Kasumi-1 (cell line): ENCODE data around the gene KHNYN.
"Not testable (repeated sequence)": the region's sequence is repeated elsewhere in the genome, so short reads cannot be mapped to it uniquely, and the experiment has no call there.

Experiments used
- DNase-seq, 2 experiments: peaks; one replicate each; lab custom pipeline; 2025; lab: John Stamatoyannopoulos, UW

Gene KHNYN

GRCh38 chr14:24429395-24430142, at the start of gene KHNYN, which contains the start of gene CBLN3:
Gene KHNYN, plus strand, starts transcription at chr14:24429954. Its CDS starts 777 bp downstream, at chr14:24430731.
Gene CBLN3, minus strand, starts transcription at chr14:24429668. Its CDS starts 614 bp downstream, at chr14:24429054.
- DNase-seq, result peak; percentile 85 to 89

GRCh38 chr14:24381363-24382063, 48.2 kb upstream of the KHNYN start:
- DNase-seq, result no peak

- no peak for DNase-seq
Observed at GRCh38 chr14:24382064-24382371, 47.7 kb upstream of the KHNYN start.

GRCh38 chr14:24384169-24384568, 45.6 kb upstream of the KHNYN start:
- no peak for DNase-seq

GRCh38 chr14:24385524-24385923, 44.2 kb upstream of the KHNYN start:
- DNase-seq, result no peak

- DNase-seq, result no peak
Observed at GRCh38 chr14:24387009-24387345, 42.8 kb upstream of the KHNYN start.

GRCh38 chr14:24387579-24387978, 42.2 kb upstream of the KHNYN start:
- not testable (repeated sequence) for DNase-seq

GRCh38 chr14:24388474-24389179, 41.1 kb upstream of the KHNYN start:
- DNase-seq, result no peak

GRCh38 chr14:24389226-24389848, 40.4 kb upstream of the KHNYN start:
- no peak for DNase-seq

- DNase-seq, result peak; percentile 14 to 26
Observed at GRCh38 chr14:24390701-24391468, 38.9 kb upstream of the KHNYN start.

- no peak for DNase-seq
Observed at GRCh38 chr14:24392325-24393091, 37.2 kb upstream of the KHNYN start.

GRCh38 chr14:24394275-24394674, 35.5 kb upstream of the KHNYN start:
- peak in 1 of 2 experiments; percentile 14 for DNase-seq

GRCh38 chr14:24395609-24396582, 33.9 kb upstream of the KHNYN start:
- peak; percentile 50 to 62 for DNase-seq

GRCh38 chr14:24397639-24398292, 32.0 kb upstream of the KHNYN start:
- DNase-seq, result no peak

GRCh38 chr14:24398293-24398652, 31.5 kb upstream of the KHNYN start:
- DNase-seq, result no peak

- DNase-seq, result peak in 1 of 2 experiments; percentile 21
Observed at GRCh38 chr14:24398653-24399446, 30.9 kb upstream of the KHNYN start, which contains the start of gene NYNRIN. Gene NYNRIN, plus strand, starts transcription at chr14:24399003. Its CDS starts 244 bp downstream, at chr14:24399247.

- DNase-seq, result no peak
Observed at GRCh38 chr14:24399447-24399822, 30.3 kb upstream of the KHNYN start.

- no peak for DNase-seq
Observed at GRCh38 chr14:24399999-24400718, 29.6 kb upstream of the KHNYN start.
